GM12878 (cell line): ENCODE results near the gene TAF9B.

Experiments
- CBFB ChIP-seq: IDR thresholded peaks from 2 replicates; pipeline ENCODE4 v1.6.1; 2016; ENCODE audit warnings: antibody characterized with exemption, low read depth
- CTCF ChIP-seq, 3 experiments: IDR thresholded peaks in 2 of 3; conservative IDR thresholded peaks in 1 of 3; 2 replicates each; pipeline ENCODE4 v1.5.1; 2011; ENCODE audit warnings: low read depth in 3 of 3, low read length in 3 of 3, mild to moderate bottlenecking in 3 of 3, control low read depth in 2 of 3, moderate library complexity in 2 of 3, inconsistent platforms in 1 of 3, mixed read lengths in 1 of 3; ENCODE audit not compliant: control insufficient read depth in 2 of 3, insufficient read depth in 1 of 3; ENCODE audit errors: extremely low read depth in 1 of 3
- DPF2 ChIP-seq: fragments of 450-650 bp; IDR thresholded peaks from 2 replicates; pipeline ENCODE4 v1.6.1; 2017; ENCODE audit warnings: mild to moderate bottlenecking
- EP300 ChIP-seq, 2 experiments: fragments of 150-350 bp in 1 of 2; IDR thresholded peaks; 2 replicates each; pipeline ENCODE4 v1.6.1; 2011 to 2012; ENCODE audit warnings: low read depth in 2 of 2, low read length in 2 of 2, borderline replicate concordance in 1 of 2, improper control_type of control experiment in 1 of 2, inconsistent platforms in 1 of 2; ENCODE audit not compliant: control insufficient read depth in 1 of 2
- JUND ChIP-seq: IDR thresholded peaks from 2 replicates; pipeline ENCODE4 v1.6.1; 2012; ENCODE audit warnings: low read depth, mild to moderate bottlenecking, low read length, improper control_type of control experiment, moderate library complexity
- KDM1A ChIP-seq: fragments of 200-600 bp; sonication (generic); IDR thresholded peaks from 2 replicates; pipeline ENCODE4 v1.6.1; 2016; ENCODE audit warnings: borderline replicate concordance
- NFIC ChIP-seq: IDR thresholded peaks from 2 replicates; pipeline ENCODE4 v1.6.1; 2012; ENCODE audit warnings: low read depth, mild to moderate bottlenecking, inconsistent platforms, low read length, moderate library complexity
- NFYB ChIP-seq: IDR thresholded peaks from 2 replicates; pipeline ENCODE4 v1.6.1; 2011; ENCODE audit warnings: low read depth, mild to moderate bottlenecking, low read length, improper control_type of control experiment, moderate library complexity; ENCODE audit not compliant: insufficient read depth
- POLR2A ChIP-seq: IDR thresholded peaks from 2 replicates; pipeline ENCODE4 v1.6.1; 2011; ENCODE audit warnings: low read depth, mild to moderate bottlenecking, low read length
- RBBP5 ChIP-seq: fragments of 200-600 bp; sonication (generic); conservative IDR thresholded peaks from 2 replicates; pipeline ENCODE4 v1.6.1; 2016

- no peak for TF ChIP-seq CTCF (IDR thresholded peaks at IDR 0.05 in 2 of 3, conservative IDR thresholded peaks at IDR 0.05 in 1 of 3; ENCODE audit: control insufficient read depth in 2 of 3, extremely low read depth in 1 of 3, insufficient read depth in 1 of 3, low read depth in 3 of 3, low read length in 3 of 3)
- TF ChIP-seq RBBP5: no peak
- no peak for TF ChIP-seq CBFB
- no peak for TF ChIP-seq KDM1A
- no peak for TF ChIP-seq EP300 (IDR thresholded peaks at IDR 0.05; ENCODE audit: borderline replicate concordance in 1 of 2, control insufficient read depth in 1 of 2, low read depth in 2 of 2, low read length in 2 of 2)
- no peak for TF ChIP-seq POLR2A
- no peak for TF ChIP-seq JUND
- no peak for TF ChIP-seq DPF2
- TF ChIP-seq NFYB: no peak
- no peak for TF ChIP-seq NFIC
Measured at GRCh38 chrX:78106651-78106986, 32.8 kb downstream of the TAF9B start.
